ENCODE data around the gene PCK2.

The PCK2 gene

GRCh38 chr14:24133735-24134134 lies 39.6 kb downstream of the PCK2 start:
- Histone ChIP-seq H3K9me3 (no peaks in the 10 kb centered on the region), H3K4me1 (ENCODE audit: control insufficient read depth in 1 of 2, insufficient read depth in 1 of 2, low read depth in 1 of 2, low read length in 1 of 2) (peaks cover 19 to 25% of the 10 kb centered on the region in 2 experiments), H3K4me3 (ENCODE audit: low read depth in 1 of 2, low read length in 1 of 2) (no peak overlapping the region), H3K27me3 (no peaks in the 10 kb centered on the region), H3K27ac (no peak overlapping the region), H3K36me3 (peaks cover 31% of the 10 kb centered on the region)
- TF ChIP-seq CTCF (IDR thresholded peaks at IDR 0.05), result no peak

DNA sequence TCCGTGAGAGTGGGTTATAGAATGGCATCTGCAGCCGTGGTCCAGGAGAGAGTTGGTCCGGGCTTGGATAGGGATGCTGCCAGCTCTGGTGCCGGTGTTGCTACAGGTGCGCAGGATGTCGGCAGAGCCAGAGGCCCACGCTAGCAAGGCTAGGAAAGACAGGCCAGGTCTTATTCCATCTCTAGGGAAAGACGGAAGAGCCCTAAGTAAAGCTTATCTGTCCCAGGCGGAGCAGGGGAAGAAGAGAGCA lies 41.4 kb downstream of the PCK2 start:
- peak overlapping the region; percentile 88 to 98 for H3K4me3 ChIP-seq (ENCODE audit: low read depth in 1 of 2, low read length in 1 of 2)
- TF ChIP-seq CTCF (IDR thresholded peaks at IDR 0.05), result no peak
- no peaks in the 10 kb centered on the region for H3K9me3 ChIP-seq
- H3K27me3 ChIP-seq, result no peaks in the 10 kb centered on the region
- peaks cover 41% of the 10 kb centered on the region for H3K36me3 ChIP-seq
- peaks cover 28 to 37% of the 10 kb centered on the region in 2 experiments for H3K4me1 ChIP-seq (ENCODE audit: control insufficient read depth in 1 of 2, insufficient read depth in 1 of 2, low read depth in 1 of 2, low read length in 1 of 2)
- H3K27ac ChIP-seq, result peak overlapping the region; percentile 94

DNA sequence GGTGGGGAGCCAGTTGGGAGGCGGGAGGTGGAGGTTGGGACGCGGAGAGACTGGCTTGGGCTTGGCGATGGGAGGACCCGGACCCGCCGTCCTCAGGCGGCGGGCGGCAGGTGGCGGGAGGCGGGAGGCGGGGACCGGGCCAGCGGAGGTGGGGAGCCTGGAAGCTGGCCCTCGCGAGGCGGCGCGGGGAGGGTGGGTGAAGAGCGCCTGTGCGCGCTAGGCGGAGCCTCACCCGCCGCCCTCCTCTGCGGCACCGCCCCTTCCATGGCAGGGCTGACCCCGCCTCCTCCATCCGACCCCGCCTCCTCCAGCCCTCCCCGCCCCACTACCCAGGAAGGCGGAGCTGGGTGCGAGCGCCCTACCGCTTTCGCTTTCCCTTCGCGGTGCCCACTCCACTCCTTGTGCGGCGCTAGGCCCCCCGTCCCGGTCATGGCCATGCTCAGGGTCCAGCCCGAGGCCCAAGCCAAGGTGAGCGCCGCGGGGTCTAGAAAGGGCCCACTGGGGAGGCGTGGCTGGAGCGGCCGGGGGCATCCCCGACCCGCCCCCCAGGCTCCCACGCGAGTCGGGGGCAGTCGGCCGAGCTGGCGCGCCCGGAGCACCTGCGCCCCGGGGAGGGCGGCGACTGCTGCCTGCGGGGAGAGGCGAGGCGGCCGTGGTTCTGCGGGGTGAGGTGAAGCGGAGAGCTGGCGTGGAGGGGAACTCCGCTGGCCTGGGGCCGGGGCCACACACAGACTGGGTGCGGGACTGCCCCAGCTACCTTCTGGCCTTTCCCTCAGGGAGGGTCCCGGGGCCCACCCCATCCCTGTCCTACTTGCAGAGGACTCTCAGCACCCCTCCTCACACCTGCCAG lies 41.9 kb downstream of the PCK2 start, which contains the start of gene PSME1:
TSS of gene PSME1 (plus strand) at position 361 of the 850 bp plus-strand sequence. CDS start at position 430, 69 bp downstream.
- peaks cover 39% of the 10 kb centered on the region for H3K36me3 ChIP-seq
- no peaks in the 10 kb centered on the region for H3K9me3 ChIP-seq
- peaks cover 34 to 43% of the 10 kb centered on the region in 2 experiments for H3K4me1 ChIP-seq (ENCODE audit: control insufficient read depth in 1 of 2, insufficient read depth in 1 of 2, low read depth in 1 of 2, low read length in 1 of 2)
- peak within 1 kb of the TSS; percentile 88 to 98 for H3K4me3 ChIP-seq (ENCODE audit: low read depth in 1 of 2, low read length in 1 of 2)
- peak within 1 kb of the TSS; percentile 94 for H3K27ac ChIP-seq
- TF ChIP-seq CTCF (IDR thresholded peaks at IDR 0.05), result peak; percentile 43
- no peaks in the 10 kb centered on the region for H3K27me3 ChIP-seq

- Histone ChIP-seq H3K9me3 (no peaks in the 10 kb centered on the region), H3K27ac (peak overlapping the region; percentile 94), H3K36me3 (peaks cover 34% of the 10 kb centered on the region), H3K4me3 (ENCODE audit: low read depth in 1 of 2, low read length in 1 of 2) (peak overlapping the region; percentile 88 to 98), H3K4me1 (ENCODE audit: control insufficient read depth in 1 of 2, insufficient read depth in 1 of 2, low read depth in 1 of 2, low read length in 1 of 2) (peaks cover 40 to 48% of the 10 kb centered on the region in 2 experiments), H3K27me3 (no peaks in the 10 kb centered on the region)
- TF ChIP-seq CTCF (IDR thresholded peaks at IDR 0.05), result no peak
These were observed 42.8 kb downstream of the PCK2 start for GRCh38 chr14:24136684-24137528.

GRCh38 chr14:24137529-24138395 lies 43.7 kb downstream of the PCK2 start:
- Histone ChIP-seq H3K27me3 (no peaks in the 10 kb centered on the region), H3K4me3 (ENCODE audit: low read depth in 1 of 2, low read length in 1 of 2) (peak overlapping the region; percentile 1 to 98), H3K4me1 (ENCODE audit: control insufficient read depth in 1 of 2, insufficient read depth in 1 of 2, low read depth in 1 of 2, low read length in 1 of 2) (peaks cover 45 to 52% of the 10 kb centered on the region in 2 experiments), H3K36me3 (peaks cover 27% of the 10 kb centered on the region), H3K27ac (peak overlapping the region; percentile 15), H3K9me3 (no peaks in the 10 kb centered on the region)
- no peak for TF ChIP-seq CTCF (IDR thresholded peaks at IDR 0.05)

Data from neutrophil (primary cell).